Measurements from ENCODE around the gene GALNTL6. TPM values are rescaled to one million over a fixed set of nuclear protein-coding genes. Genes with fewer than 3 reads are reported as not detected.

Gene GALNTL6
- total and polyA plus RNA-seq, 2 donors (not counting 3 experiments of a cell fraction or from before 2014, with no cell fraction given), result not detected

GRCh38 chr4:172489861-172490260, 676.7 kb downstream of the GALNTL6 start:
- H3K4me2 ChIP-seq (ENCODE audit: insufficient read depth, low read length), result no peak overlapping the region
- DNase-seq (ENCODE audit: low read depth, low spot score), result no peak
- no peak for FAIRE-seq
- H3K9ac ChIP-seq (replicated peaks; ENCODE audit: extremely low read depth, insufficient read depth, low read length), result no peak overlapping the region
- H4K20me1 ChIP-seq (replicated peaks; ENCODE audit: control insufficient read depth, extremely low read depth, insufficient read depth, low read length), result no peaks in the 10 kb centered on the region
- intact Hi-C loops (cut with micrococcal nuclease), result no loop called here
- TF ChIP-seq JUN (IDR thresholded peaks at IDR 0.05; ENCODE audit: borderline replicate concordance, insufficient read depth, insufficient read length, low read depth) (no peak), EZH2 (IDR thresholded peaks at IDR 0.05; ENCODE audit: borderline replicate concordance, low read depth, low read length, severe bottlenecking) (no peak), POLR2A (IDR thresholded peaks at IDR 0.05; ENCODE audit: low read depth, low read length) (no peak), MYC (IDR thresholded peaks at IDR 0.05; ENCODE audit: low read depth, low read length) (no peak)
- dilution Hi-C loops (cut with MboI; ENCODE audit: extremely low pct_ligation_motif_present, low sequenced_read_pairs), result no loop called here
- no peaks in the 10 kb centered on the region for H3K27me3 ChIP-seq (ENCODE audit: control insufficient read depth in 2 of 2, insufficient read depth in 2 of 2, low read length in 2 of 2)
- H3K4me3 ChIP-seq (replicated peaks in 1 of 3; ENCODE audit: insufficient read depth in 1 of 3, low read depth in 1 of 3, low read length in 3 of 3), result no peak overlapping the region
- no peak overlapping the region for H3K27ac ChIP-seq (ENCODE audit: insufficient read depth, low read depth, low read length)
- H2AFZ ChIP-seq (ENCODE audit: low read depth, low read length), result no peak overlapping the region
- no TSS peak for BruUV-seq (replicated peaks)
- H3K79me2 ChIP-seq (ENCODE audit: control insufficient read depth, insufficient read depth, low read length), result no peaks in the 10 kb centered on the region
- H3K9me3 ChIP-seq (replicated peaks; ENCODE audit: control insufficient read depth, insufficient read depth, low read length), result no peaks in the 10 kb centered on the region
- H3K9me1 ChIP-seq (replicated peaks; ENCODE audit: control insufficient read depth, extremely low read depth, insufficient read depth, low read length), result no peaks in the 10 kb centered on the region
- no peaks in the 10 kb centered on the region for H3K36me3 ChIP-seq (ENCODE audit: control insufficient read depth in 2 of 2, extremely low read depth in 1 of 2, insufficient read depth in 2 of 2, low read length in 2 of 2)
- CTCF ChIA-PET, result no interaction called here
- POLR2A ChIA-PET, result no interaction called here
- no peaks in the 10 kb centered on the region for H3K4me1 ChIP-seq (ENCODE audit: control insufficient read depth, extremely low read depth, insufficient read depth, low read length)

- no peak for FAIRE-seq
- no peaks in the 10 kb centered on the region for H3K4me1 ChIP-seq (ENCODE audit: control insufficient read depth, extremely low read depth, insufficient read depth, low read length)
- no peaks in the 10 kb centered on the region for H3K27me3 ChIP-seq (ENCODE audit: control insufficient read depth in 2 of 2, insufficient read depth in 2 of 2, low read length in 2 of 2)
- no peak for DNase-seq (ENCODE audit: low read depth, low spot score)
- ChIA-PET POLR2A (no interaction called here), CTCF (no interaction called here)
- no peaks in the 10 kb centered on the region for H3K79me2 ChIP-seq (ENCODE audit: control insufficient read depth, insufficient read depth, low read length)
- H3K36me3 ChIP-seq (ENCODE audit: control insufficient read depth in 2 of 2, extremely low read depth in 1 of 2, insufficient read depth in 2 of 2, low read length in 2 of 2), result no peaks in the 10 kb centered on the region
- intact Hi-C loops (cut with micrococcal nuclease) (no loop called here), dilution Hi-C loops (cut with MboI; ENCODE audit: extremely low pct_ligation_motif_present, low sequenced_read_pairs) (no loop called here)
- no peaks in the 10 kb centered on the region for H3K9me1 ChIP-seq (replicated peaks; ENCODE audit: control insufficient read depth, extremely low read depth, insufficient read depth, low read length)
- no peak overlapping the region for H3K27ac ChIP-seq (ENCODE audit: insufficient read depth, low read depth, low read length)
- no peak overlapping the region for H3K4me3 ChIP-seq (replicated peaks in 1 of 3; ENCODE audit: insufficient read depth in 1 of 3, low read depth in 1 of 3, low read length in 3 of 3)
- no peak overlapping the region for H2AFZ ChIP-seq (ENCODE audit: low read depth, low read length)
- H3K4me2 ChIP-seq (ENCODE audit: insufficient read depth, low read length), result no peak overlapping the region
- TF ChIP-seq MYC (IDR thresholded peaks at IDR 0.05; ENCODE audit: low read depth, low read length), result no peak
- TF ChIP-seq GATA2 (IDR thresholded peaks at IDR 0.05; ENCODE audit: insufficient read depth, insufficient read length, low read depth, low read length), result no peak
- TF ChIP-seq MAX (IDR thresholded peaks at IDR 0.05; ENCODE audit: insufficient read depth, insufficient read length), result no peak
- TF ChIP-seq EZH2 (IDR thresholded peaks at IDR 0.05; ENCODE audit: borderline replicate concordance, low read depth, low read length, severe bottlenecking), result no peak
- no peak for TF ChIP-seq CTCF (IDR thresholded peaks at IDR 0.05; ENCODE audit: extremely low read depth in 1 of 2, insufficient read depth in 1 of 2, low read depth in 1 of 2, low read length in 2 of 2)
- no peak for TF ChIP-seq POLR2A (IDR thresholded peaks at IDR 0.05; ENCODE audit: low read depth, low read length)
- TF ChIP-seq POLR2AphosphoS5 (IDR thresholded peaks at IDR 0.05; ENCODE audit: insufficient read depth, low read depth, low read length), result no peak
- TF ChIP-seq JUN (IDR thresholded peaks at IDR 0.05; ENCODE audit: borderline replicate concordance, insufficient read depth, insufficient read length, low read depth), result no peak
- TF ChIP-seq FOS (IDR thresholded peaks at IDR 0.05; ENCODE audit: borderline replicate concordance, insufficient read depth, low read length), result no peak
- no peaks in the 10 kb centered on the region for H3K9me3 ChIP-seq (replicated peaks; ENCODE audit: control insufficient read depth, insufficient read depth, low read length)
- no peak overlapping the region for H3K9ac ChIP-seq (replicated peaks; ENCODE audit: extremely low read depth, insufficient read depth, low read length)
- BruUV-seq (replicated peaks), result no TSS peak
- H4K20me1 ChIP-seq (replicated peaks; ENCODE audit: control insufficient read depth, extremely low read depth, insufficient read depth, low read length), result no peaks in the 10 kb centered on the region
Measured at GRCh38 chr4:172495769-172496168, 682.6 kb downstream of the GALNTL6 start.

All from endothelial cell of umbilical vein (primary cell).